Astrocyte of the spinal cord (primary cell): ENCODE data around the gene KLF18.

Source experiments
- DNase-seq: peaks from one replicate; pipeline ENCODE4 v3.0.0; 2011; ENCODE audit warnings: low read depth, low spot score
- H3K4me3 ChIP-seq: 2 replicates; pipeline ENCODE4 v1.5.1; 2011; ENCODE audit warnings: low read depth, mild to moderate bottlenecking, low read length, moderate library complexity
- in situ Hi-C: cut with HindIII; loops from 2 replicates; pipeline ENCODE4 v1.10.0; 2017; ENCODE audit warnings: low sequenced_read_pairs
- TF ChIP-seq, protein P1 (sequence below): IDR thresholded peaks from 2 replicates; pipeline ENCODE4 v1.5.1; 2012; ENCODE audit warnings: low read depth, mild to moderate bottlenecking, low read length, inconsistent platforms

Gene KLF18

DNA sequence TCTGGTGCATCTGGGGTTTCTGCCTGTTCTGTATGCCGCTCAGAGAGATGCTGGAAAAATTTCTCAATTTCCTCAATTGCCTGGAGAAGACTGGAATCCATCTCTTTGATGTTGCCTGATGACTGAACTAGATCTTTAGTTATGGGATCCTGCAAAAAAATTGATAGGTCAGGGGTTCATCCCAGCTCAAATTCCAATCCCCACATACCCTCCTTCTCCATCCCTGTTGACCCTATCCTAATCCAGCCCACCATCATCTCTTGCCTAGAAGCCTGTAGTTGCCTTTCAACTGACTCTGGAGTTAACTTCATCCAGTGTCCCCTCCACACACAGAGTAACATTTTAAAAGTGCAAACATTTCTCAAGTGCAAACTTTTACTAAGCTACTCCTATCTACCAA lies at the start of gene KLF18:
Gene KLF18, minus strand, starts transcription at position 101 of the 400 bp plus-strand sequence. Its CDS starts 0 bp downstream, at position 101.
- in situ Hi-C loops, result no loop called here
- TF ChIP-seq, protein P1, sequence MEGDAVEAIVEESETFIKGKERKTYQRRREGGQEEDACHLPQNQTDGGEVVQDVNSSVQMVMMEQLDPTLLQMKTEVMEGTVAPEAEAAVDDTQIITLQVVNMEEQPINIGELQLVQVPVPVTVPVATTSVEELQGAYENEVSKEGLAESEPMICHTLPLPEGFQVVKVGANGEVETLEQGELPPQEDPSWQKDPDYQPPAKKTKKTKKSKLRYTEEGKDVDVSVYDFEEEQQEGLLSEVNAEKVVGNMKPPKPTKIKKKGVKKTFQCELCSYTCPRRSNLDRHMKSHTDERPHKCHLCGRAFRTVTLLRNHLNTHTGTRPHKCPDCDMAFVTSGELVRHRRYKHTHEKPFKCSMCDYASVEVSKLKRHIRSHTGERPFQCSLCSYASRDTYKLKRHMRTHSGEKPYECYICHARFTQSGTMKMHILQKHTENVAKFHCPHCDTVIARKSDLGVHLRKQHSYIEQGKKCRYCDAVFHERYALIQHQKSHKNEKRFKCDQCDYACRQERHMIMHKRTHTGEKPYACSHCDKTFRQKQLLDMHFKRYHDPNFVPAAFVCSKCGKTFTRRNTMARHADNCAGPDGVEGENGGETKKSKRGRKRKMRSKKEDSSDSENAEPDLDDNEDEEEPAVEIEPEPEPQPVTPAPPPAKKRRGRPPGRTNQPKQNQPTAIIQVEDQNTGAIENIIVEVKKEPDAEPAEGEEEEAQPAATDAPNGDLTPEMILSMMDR, result no peak

DNA sequence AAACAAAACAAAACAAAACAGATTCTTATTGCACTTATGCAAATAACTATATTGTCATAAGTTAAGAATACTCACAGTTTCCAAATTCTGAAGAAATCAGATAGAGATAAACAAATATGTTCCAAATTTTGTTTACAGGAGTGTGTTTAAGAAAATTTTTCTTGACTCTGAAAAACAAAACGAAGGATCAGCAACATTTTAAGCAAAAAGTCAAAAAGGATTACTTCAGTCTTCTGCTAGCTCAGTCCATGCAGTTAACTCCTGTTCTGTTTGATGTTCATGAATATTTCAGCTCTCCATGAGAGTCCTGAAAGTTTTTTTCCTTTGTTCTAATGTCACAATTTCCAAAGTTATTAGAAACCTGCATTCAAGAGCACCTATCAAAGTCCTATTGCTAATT lies 33.2 kb upstream of the KLF18 start:
- no peak for DNase-seq
- no peak overlapping the region for H3K4me3 ChIP-seq
- TF ChIP-seq, protein P1, result no peak
- in situ Hi-C loops, result no loop called here

More for the DNA sequence above, at the start of gene KLF18:
- DNase-seq, result no peak
- H3K4me3 ChIP-seq, result no peak within 1 kb of the TSS

DNA sequence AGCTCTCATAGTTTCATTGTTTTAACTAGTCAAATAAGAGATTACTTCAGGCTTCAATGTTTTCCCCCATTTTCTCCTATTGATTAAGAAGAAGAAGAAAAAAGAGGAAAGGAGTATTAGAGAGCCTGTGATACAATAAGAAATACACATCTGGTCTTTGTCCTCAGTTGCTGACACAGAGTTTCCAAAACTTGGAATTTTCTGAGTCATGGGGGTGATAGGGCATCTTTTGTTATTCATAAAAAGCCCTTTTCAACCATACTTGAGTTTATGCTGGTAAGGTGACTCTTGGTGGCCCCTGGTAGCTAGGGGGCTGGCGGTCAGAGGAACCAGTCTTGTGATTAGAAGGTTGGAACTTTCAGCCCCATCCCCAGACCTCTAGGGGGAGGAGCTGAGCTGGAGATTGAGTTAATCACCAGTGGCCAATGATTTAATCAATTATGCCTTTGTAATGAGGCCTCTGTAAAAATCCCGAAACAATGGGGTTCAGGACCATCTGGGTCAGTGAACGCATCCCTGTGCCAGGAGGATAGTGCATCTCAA lies 28.9 kb upstream of the KLF18 start:
- TF ChIP-seq, protein P1, result peak; percentile 21
- in situ Hi-C loops, result no loop called here
- H3K4me3 ChIP-seq, result no peak overlapping the region
- DNase-seq, result no peak

DNA sequence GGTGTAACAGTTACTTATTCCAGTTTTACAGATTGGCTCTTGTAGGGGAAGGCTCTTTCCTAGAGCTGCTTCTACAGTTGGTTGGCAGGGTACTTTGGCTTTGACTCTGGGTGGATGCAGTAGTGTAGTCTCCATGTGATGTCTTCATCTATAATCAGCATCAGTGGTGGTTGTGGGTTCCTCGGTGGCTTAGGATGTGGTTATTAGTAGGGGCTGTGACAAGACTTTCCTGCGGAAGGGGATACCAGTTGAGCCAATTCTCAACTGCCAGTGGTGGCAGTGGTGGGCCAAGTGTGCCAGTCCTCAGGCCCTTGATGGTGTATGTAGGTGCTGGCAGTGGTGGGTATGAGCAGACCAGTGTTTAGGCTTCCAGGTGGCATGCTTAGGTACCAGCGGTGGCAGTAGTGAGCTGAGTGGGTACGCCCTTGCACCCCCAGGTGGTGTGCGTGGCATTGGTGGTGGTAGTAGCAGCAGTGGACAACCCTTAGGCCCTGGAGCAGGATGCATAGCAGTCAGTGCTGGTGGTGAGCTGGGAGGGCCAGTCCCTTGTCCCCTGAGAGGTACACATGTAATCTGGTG lies 27.2 kb upstream of the KLF18 start:
- in situ Hi-C loops, result no loop called here

DNA sequence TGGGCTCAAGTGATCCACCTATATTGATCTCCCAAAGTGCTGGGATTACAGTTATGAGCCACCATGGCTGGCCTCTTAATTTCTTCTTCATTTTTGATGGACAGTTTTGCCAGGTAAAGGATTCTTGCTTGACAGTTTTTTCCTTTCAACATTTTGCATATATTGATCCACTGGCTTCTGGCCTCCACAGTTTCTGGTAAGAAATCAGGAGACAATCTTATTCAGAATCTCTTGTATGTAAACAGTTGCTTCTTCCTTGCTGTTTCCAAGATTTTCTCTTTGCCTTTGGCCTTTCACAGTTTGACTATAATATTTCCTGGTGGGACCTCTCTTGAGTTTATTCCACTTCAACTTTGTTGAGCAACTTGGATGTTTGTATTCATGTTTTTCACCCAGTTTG lies 20.1 kb upstream of the KLF18 start:
- DNase-seq, result no peak
- TF ChIP-seq, protein P1, result no peak
- no peak overlapping the region for H3K4me3 ChIP-seq
- in situ Hi-C loops, result no loop called here

More for the DNA sequence above, 27.2 kb upstream of the KLF18 start:
- no peak overlapping the region for H3K4me3 ChIP-seq
- TF ChIP-seq, protein P1, result no peak
- DNase-seq, result no peak

DNA sequence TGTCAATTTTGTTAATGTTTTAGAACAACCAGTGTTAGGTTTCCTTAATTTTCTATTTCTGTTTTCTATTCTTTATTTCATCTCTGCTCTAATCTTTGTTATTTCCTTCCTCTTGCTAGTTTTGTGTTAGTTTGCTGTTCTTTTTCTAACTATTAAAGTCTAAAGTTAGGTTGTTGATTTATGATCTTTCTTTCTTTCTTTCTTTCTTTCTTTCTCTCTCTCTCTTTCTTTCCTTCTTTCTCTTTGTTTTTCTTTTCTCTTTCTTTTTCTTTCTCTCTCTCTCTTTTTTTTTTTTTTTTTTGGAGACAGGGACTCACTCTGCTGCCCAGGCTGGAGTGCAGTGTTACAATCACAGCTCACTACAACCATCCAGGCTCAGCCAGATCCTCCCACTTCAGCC lies 17.4 kb upstream of the KLF18 start:
- DNase-seq, result no peak
- in situ Hi-C loops, result no loop called here
- TF ChIP-seq, protein P1, result no peak
- no peak overlapping the region for H3K4me3 ChIP-seq
